H9 (cell line): ENCODE results near the gene RPUSD2. TPM values are rescaled to one million over a fixed set of nuclear protein-coding genes. Genes with fewer than 3 reads are reported as not detected.

Experiments
- DNase-seq: peaks from one replicate; pipeline ENCODE4 v3.0.0-alpha.2; 2017
- H2AFZ ChIP-seq: one replicate; pipeline ENCODE4 v1.6.1; 2013; ENCODE audit warnings: mild to moderate bottlenecking, low read length, control low read depth, moderate library complexity
- H2AK5ac ChIP-seq: 2 replicates; pipeline ENCODE4 v1.6.1; 2013; ENCODE audit warnings: low read length, control low read depth, mixed read lengths; ENCODE audit not compliant: insufficient read length
- H2BK120ac ChIP-seq: one replicate; pipeline ENCODE4 v1.6.1; 2013; ENCODE audit warnings: low read depth, mild to moderate bottlenecking, low read length, control low read depth, inconsistent platforms; ENCODE audit not compliant: poor library complexity, severe bottlenecking
- H2BK12ac ChIP-seq: 2 replicates; pipeline ENCODE4 v1.6.1; 2013; ENCODE audit warnings: low read length, control low read depth, mixed read lengths, low read depth; ENCODE audit not compliant: insufficient read length
- H2BK15ac ChIP-seq: 2 replicates; pipeline ENCODE4 v1.6.1; 2013; ENCODE audit warnings: low read depth, low read length, control low read depth
- H2BK20ac ChIP-seq: one replicate; pipeline ENCODE4 v1.6.1; 2013; ENCODE audit warnings: low read depth, mild to moderate bottlenecking, low read length, control low read depth, inconsistent platforms; ENCODE audit not compliant: poor library complexity, severe bottlenecking
- H2BK5ac ChIP-seq: 2 replicates; pipeline ENCODE4 v1.6.1; 2013; ENCODE audit warnings: low read length, control low read depth, mixed read lengths; ENCODE audit not compliant: insufficient read length
- H3K14ac ChIP-seq: 2 replicates; pipeline ENCODE4 v1.6.1; 2013; ENCODE audit warnings: low read length, control low read depth; ENCODE audit not compliant: insufficient read depth
- H3K18ac ChIP-seq: 2 replicates; pipeline ENCODE4 v1.6.1; 2013; ENCODE audit warnings: low read depth, mild to moderate bottlenecking, mixed read lengths, low read length, control low read depth; ENCODE audit not compliant: insufficient read length
- H3K23ac ChIP-seq: 2 replicates; pipeline ENCODE4 v1.6.1; 2013; ENCODE audit warnings: low read length, control low read depth, mixed read lengths, low read depth; ENCODE audit not compliant: insufficient read length
- H3K23me2 ChIP-seq: 2 replicates; pipeline ENCODE4 v1.6.1; 2013; ENCODE audit warnings: low read depth, mild to moderate bottlenecking, mixed read lengths, low read length, control low read depth; ENCODE audit not compliant: insufficient read length, poor library complexity, severe bottlenecking
- H3K27ac ChIP-seq: 2 replicates; pipeline ENCODE4 v1.5.1; 2013; ENCODE audit warnings: low read length, control low read depth, mixed read lengths, low read depth; ENCODE audit not compliant: insufficient read length
- H3K27me3 ChIP-seq: 2 replicates; pipeline ENCODE4 v1.6.1; 2013; ENCODE audit warnings: low read length, control low read depth, inconsistent platforms; ENCODE audit not compliant: insufficient read depth
- H3K4ac ChIP-seq: 2 replicates; pipeline ENCODE4 v1.6.1; 2013; ENCODE audit warnings: low read depth, mild to moderate bottlenecking, control low read depth, inconsistent platforms, low read length, moderate library complexity
- H3K4me1 ChIP-seq: 2 replicates; pipeline ENCODE4 v1.6.1; 2013; ENCODE audit warnings: low read length, control low read depth, inconsistent platforms; ENCODE audit not compliant: insufficient read depth
- H3K4me2 ChIP-seq: 2 replicates; pipeline ENCODE4 v1.6.1; 2013; ENCODE audit warnings: low read length, control low read depth, mixed read lengths; ENCODE audit not compliant: insufficient read length, insufficient read depth
- H3K56ac ChIP-seq: 2 replicates; pipeline ENCODE4 v1.6.1; 2013; ENCODE audit warnings: low read depth, mild to moderate bottlenecking, mixed read lengths, low read length, control low read depth; ENCODE audit not compliant: insufficient read length
- H3K79me1 ChIP-seq: 2 replicates; pipeline ENCODE4 v1.6.1; 2013; ENCODE audit warnings: low read depth, mild to moderate bottlenecking, moderate library complexity, low read length, control low read depth, inconsistent platforms; ENCODE audit not compliant: insufficient read depth, poor library complexity, severe bottlenecking
- H3K79me2 ChIP-seq: 2 replicates; pipeline ENCODE4 v1.6.1; 2013; ENCODE audit warnings: low read length, control low read depth, inconsistent platforms; ENCODE audit not compliant: insufficient read depth
- H3K9ac ChIP-seq: 2 replicates; pipeline ENCODE4 v1.6.1; 2013; ENCODE audit warnings: low read length, control low read depth, mixed read lengths; ENCODE audit not compliant: insufficient read length; ENCODE audit errors: extremely low read depth
- H3K9me3 ChIP-seq: one replicate; pipeline ENCODE4 v1.6.1; 2013; ENCODE audit warnings: low read depth, low read length, inconsistent platforms; ENCODE audit not compliant: control insufficient read depth
- H3T11ph ChIP-seq: one replicate; pipeline ENCODE4 v1.6.1; 2013; ENCODE audit warnings: mild to moderate bottlenecking, low read length, control low read depth, inconsistent platforms
- H4K20me1 ChIP-seq: one replicate; pipeline ENCODE4 v1.6.1; 2013; ENCODE audit not compliant: control insufficient read depth, insufficient read length, insufficient read depth
- H4K5ac ChIP-seq: 2 replicates; pipeline ENCODE4 v1.6.1; 2013; ENCODE audit warnings: low read depth, mild to moderate bottlenecking, mixed read lengths, low read length, control low read depth; ENCODE audit not compliant: insufficient read length
- H4K8ac ChIP-seq: replicated peaks from 2 replicates; pipeline ENCODE4 v1.6.1; 2013; ENCODE audit warnings: low read length, control low read depth, mixed read lengths, low read depth; ENCODE audit not compliant: insufficient read length
- H4K91ac ChIP-seq: 2 replicates; pipeline ENCODE4 v1.6.1; 2013; ENCODE audit warnings: low read depth, mild to moderate bottlenecking, moderate library complexity, mixed read lengths, low read length, control low read depth; ENCODE audit not compliant: insufficient read length
- H3K27ac Mint-ChIP-seq, 3 experiments: 2 replicates in 2 of 3; 3 replicates in 1 of 3; pipeline ENCODE4 v1.8.0; 2020 to 2021; ENCODE audit warnings: mixed read lengths in 3 of 3, mild to moderate bottlenecking in 1 of 3, moderate library complexity in 1 of 3
- H3K27me3 Mint-ChIP-seq: 2 replicates; pipeline ENCODE4 v1.8.0; 2021; ENCODE audit warnings: low read depth, mild to moderate bottlenecking, moderate library complexity, mixed read lengths
- H3K36me3 Mint-ChIP-seq, 3 experiments: 2 replicates in 2 of 3; 3 replicates in 1 of 3; pipeline ENCODE4 v1.8.0; 2020 to 2021; ENCODE audit warnings: low read depth in 3 of 3, mixed read lengths in 3 of 3; ENCODE audit not compliant: insufficient read depth in 1 of 3
- H3K4me1 Mint-ChIP-seq, 2 experiments: 2 replicates each; pipeline ENCODE4 v1.8.0; 2020; ENCODE audit warnings: mixed read lengths in 2 of 2
- H3K4me3 Mint-ChIP-seq, 2 experiments: 2 replicates in 1 of 2; 3 replicates in 1 of 2; pipeline ENCODE4 v1.8.0; 2020 to 2021; ENCODE audit warnings: mild to moderate bottlenecking in 2 of 2, mixed read lengths in 2 of 2, moderate library complexity in 1 of 2
- H3K9me3 Mint-ChIP-seq, 2 experiments: 2 replicates in 1 of 2; 3 replicates in 1 of 2; pipeline ENCODE4 v1.8.0; 2020; ENCODE audit warnings: mild to moderate bottlenecking in 2 of 2, mixed read lengths in 2 of 2, moderate library complexity in 1 of 2
- WGBS: extraction: QIAGEN DNeasy Blood & Tissue Kit; methylation state at CpG from one replicate; pipeline ENCODE4 v1.1.7; 2013; ENCODE audit warnings: missing lambda C conversion rate, low lambda C conversion rate, mixed read lengths; ENCODE audit not compliant: insufficient read length; ENCODE audit errors: extremely low coverage; 5-methylcytosine and 5-hydroxymethylcytosine counted together
- total RNA-seq: library from RNA; stranded (reverse); gene quantifications from 2 replicates; pipeline ENCODE4 v1.2.1, GENCODE V29; 2021
- TF ChIP-seq, protein P1 (sequence below): fragments of 200-600 bp; sonication (generic); conservative IDR thresholded peaks from 3 replicates; pipeline ENCODE4 v1.8.0; 2021; ENCODE audit warnings: antibody characterized with exemption, mild to moderate bottlenecking

RPUSD2 gene
- total RNA-seq, 1 experiment from 2014 or later: 25.7 TPM

DNA sequence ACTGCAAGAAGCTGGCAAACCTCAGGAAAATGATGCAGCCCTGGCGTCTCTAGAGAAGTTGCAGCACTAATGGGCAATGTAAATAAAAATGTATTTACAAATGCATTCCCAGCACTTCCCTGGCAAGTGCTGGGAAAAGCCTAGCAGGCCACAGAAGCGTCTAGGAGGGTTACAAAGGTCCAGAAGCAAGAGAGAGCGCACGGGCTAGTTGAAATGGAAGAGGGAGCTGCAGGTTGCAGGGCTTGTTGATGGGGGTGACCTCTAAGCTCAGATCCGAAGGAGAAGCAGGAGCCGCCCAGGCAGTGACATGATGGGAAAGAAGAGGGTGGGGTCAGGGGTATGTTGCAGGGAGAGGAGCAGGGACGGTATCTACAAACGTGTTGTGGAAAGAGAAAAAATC lies 22.3 kb downstream of the RPUSD2 start:
- Histone ChIP-seq H2BK5ac (no peak overlapping the region), H4K91ac (no peak overlapping the region), H2AFZ (peak overlapping the region; percentile 59), H3K9ac (no peak overlapping the region), H3K4me1 (no peaks in the 10 kb centered on the region; the same call in 1 of the 2 replicates), H2BK20ac (no peak overlapping the region), H4K5ac (no peak overlapping the region), H4K8ac (no peak overlapping the region), H3K23me2 (peaks cover 3% of the 10 kb centered on the region), H3K9me3 (no peaks in the 10 kb centered on the region), H2BK120ac (no peak overlapping the region), H3T11ph (no peak overlapping the region), H3K23ac (no peak overlapping the region), H3K27me3 (no peaks in the 10 kb centered on the region), H3K4me2 (peak overlapping the region; percentile 81), H4K20me1 (no peaks in the 10 kb centered on the region), H3K79me1 (no peaks in the 10 kb centered on the region), H3K79me2 (no peaks in the 10 kb centered on the region; the same call in 1 of the 2 replicates), H3K4ac (no peak overlapping the region), H2BK15ac (no peak overlapping the region), H3K27ac (no peak overlapping the region), H3K18ac (no peak overlapping the region), H2BK12ac (no peak overlapping the region), H3K14ac (no peak overlapping the region), H2AK5ac (no peak overlapping the region), H3K56ac (no peak overlapping the region)
- DNase-seq: peak; percentile 57
- WGBS: no CpG with 5 or more reads among the region's 8 CpGs
- peaks cover 23 to 25% of the 10 kb centered on the region in 2 experiments for H3K4me1 Mint-ChIP-seq
- H3K4me3 Mint-ChIP-seq: peak overlapping the region; percentile 36 to 72; a peak in 4 of 5 replicates
- H3K36me3 Mint-ChIP-seq: no peaks in the 10 kb centered on the region
- peak overlapping the region in 1 of 3 experiments; percentile 90; a peak in 3 of 7 replicates for H3K27ac Mint-ChIP-seq
- TF ChIP-seq, protein P1, sequence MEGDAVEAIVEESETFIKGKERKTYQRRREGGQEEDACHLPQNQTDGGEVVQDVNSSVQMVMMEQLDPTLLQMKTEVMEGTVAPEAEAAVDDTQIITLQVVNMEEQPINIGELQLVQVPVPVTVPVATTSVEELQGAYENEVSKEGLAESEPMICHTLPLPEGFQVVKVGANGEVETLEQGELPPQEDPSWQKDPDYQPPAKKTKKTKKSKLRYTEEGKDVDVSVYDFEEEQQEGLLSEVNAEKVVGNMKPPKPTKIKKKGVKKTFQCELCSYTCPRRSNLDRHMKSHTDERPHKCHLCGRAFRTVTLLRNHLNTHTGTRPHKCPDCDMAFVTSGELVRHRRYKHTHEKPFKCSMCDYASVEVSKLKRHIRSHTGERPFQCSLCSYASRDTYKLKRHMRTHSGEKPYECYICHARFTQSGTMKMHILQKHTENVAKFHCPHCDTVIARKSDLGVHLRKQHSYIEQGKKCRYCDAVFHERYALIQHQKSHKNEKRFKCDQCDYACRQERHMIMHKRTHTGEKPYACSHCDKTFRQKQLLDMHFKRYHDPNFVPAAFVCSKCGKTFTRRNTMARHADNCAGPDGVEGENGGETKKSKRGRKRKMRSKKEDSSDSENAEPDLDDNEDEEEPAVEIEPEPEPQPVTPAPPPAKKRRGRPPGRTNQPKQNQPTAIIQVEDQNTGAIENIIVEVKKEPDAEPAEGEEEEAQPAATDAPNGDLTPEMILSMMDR: no peak
- H3K27me3 Mint-ChIP-seq: peaks cover 6% of the 10 kb centered on the region
- H3K9me3 Mint-ChIP-seq: peaks cover 3 to 4% of the 10 kb centered on the region in 2 experiments; a peak in 3 of 5 replicates
